GM18907 (cell line): ENCODE data around the gene ATOH8.

ENCODE experiments used
- ATAC-seq: cut with Tn5 transposase; IDR thresholded peaks from one replicate; pipeline ENCODE4 v1.9.1; 2021; ENCODE audit warnings: mild to moderate bottlenecking, moderate library complexity; ENCODE audit not compliant: unreplicated experiment

Gene ATOH8

DNA sequence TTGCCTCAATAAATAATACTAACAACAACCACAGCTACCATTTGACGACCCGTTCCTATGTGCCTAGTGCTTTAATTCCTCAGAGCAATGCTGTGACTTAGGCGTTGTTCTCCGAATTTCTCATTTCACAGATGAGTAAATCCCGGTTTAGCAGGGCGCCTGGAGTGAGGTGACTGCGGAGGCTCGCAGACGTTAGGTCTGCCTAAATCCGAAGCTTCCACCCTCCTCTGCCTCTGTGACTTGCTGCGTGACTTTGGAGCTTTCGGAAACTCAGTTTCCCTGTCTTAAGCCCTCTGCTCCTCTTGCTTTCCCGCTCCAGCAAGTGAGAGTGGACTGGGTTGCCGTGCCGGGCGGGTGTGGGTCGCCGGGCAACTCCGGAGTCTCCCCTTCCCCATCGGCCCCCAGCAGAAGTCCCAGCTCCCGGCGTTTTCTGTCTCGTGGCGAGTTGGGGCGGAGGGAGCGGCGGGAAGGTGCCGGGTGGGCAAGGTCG is 711 bp upstream of the ATOH8 start:
- no peak for ATAC-seq

DNA sequence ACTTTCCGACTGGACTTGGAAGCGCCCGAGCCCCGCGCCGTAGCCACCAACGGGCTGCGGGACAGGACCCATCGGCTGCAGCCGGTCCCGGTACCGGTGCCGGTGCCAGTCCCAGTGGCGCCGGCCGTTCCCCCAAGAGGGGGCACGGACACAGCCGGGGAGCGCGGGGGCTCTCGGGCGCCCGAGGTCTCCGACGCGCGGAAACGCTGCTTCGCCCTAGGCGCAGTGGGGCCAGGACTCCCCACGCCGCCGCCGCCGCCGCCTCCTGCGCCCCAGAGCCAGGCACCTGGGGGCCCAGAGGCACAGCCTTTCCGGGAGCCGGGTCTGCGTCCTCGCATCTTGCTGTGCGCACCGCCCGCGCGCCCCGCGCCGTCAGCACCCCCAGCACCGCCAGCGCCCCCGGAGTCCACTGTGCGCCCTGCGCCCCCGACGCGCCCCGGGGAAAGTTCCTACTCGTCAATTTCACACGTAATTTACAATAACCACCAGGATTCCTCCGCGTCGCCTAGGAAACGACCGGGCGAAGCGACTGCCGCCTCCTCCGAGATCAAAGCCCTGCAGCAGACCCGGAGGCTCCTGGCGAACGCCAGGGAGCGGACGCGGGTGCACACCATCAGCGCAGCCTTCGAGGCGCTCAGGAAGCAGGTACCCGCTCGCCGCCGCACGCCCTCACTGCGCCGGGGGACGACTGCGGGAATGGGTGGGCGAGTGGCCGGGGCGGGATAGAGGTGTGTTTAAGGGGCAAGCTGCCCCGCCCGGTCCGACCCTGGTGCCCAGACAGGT is 713 bp downstream of the ATOH8 start:
- ATAC-seq, result no peak

DNA sequence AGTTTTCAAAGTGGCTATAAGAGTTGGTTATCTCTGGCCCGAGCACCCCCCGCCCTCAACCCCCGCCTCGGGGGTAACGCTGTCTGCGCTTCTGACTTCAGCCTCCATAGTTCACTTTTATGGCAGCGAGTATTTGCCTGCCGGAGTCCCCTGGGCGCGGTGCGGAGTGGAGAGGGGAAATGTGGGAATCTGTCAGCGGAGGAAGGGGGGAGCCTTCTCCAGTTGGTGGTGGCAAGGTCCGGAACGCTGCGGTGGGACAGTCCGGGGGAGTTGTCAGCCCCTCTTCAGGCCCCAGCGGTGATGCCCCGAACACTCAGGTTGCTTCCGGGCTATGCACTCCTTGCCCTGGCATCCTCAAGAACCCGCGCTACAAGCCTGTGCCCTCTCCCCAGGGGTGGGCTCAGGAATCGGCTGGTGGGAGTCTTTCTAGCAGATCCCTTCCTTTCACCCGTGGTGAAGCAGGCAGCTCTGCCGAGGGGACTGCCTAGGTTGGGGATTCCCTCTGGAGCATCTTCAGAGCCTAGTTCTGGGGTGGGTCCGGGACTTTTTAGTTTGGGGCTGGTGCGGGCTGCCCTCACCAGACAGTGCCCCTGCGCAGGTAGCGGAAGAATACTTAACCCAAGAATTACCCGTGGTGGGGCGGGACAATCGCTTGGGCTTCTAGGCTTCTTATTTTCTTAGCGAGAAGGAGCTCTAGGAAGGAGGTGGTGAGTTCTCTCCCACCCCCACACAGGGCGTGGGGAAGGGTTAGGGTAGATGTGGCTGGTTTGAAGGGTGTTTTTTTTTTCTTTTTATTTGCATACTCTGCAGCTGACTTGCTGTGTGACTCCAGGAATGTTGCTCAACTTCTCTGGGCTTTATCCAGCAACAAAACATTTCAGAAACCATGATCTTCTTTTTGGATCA is 1.6 kb downstream of the ATOH8 start:
- no peak for ATAC-seq

DNA sequence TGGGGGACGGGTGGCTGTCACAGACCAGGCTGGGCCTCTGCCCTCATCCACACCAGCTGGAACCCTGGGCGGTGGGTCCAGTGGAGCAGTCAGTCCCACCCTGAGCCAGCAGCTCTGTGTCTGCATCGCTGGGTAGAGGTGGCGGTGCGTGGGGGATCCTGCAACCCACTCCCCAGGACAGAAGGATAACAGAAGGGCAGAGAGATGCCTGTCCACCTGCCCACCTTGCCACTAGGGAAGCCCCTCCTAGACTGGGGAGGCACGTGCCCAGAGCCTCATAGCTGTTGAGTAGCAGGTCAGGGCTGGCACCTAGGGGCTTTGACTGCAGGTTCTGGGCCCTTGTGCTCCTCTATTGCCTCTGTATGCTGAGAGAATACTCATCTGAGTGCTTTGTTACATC is 2.4 kb downstream of the ATOH8 start:
- ATAC-seq, result no peak

DNA sequence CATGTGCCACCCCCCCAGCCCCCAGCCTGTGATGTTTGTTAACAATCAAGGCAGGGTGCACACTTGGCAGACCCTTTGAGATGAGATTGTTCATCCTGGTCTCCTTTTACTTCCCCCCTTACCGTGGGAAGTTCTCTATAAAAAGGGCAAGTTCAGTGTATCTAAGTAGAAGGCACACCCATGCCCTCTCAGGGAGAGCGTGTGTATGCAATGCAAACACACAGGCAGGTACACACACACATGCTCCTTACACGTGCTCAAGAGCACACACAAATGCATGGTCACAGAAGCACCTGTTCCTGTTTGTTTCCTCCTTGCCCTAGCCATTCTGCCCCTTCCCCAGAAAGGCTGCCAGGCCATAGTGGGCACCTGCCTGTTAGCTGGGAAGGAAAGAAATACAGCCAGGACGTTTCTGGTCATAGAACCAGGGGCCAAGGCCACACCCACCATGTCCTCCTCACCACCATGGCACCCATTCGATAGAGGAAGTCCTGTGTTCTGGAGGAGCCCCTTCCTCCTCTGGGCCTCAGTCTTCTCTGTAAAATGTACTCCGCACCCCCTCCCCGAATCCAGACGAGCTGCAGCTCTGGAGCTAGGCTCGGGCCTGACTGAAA is 3.1 kb downstream of the ATOH8 start:
- no peak for ATAC-seq

DNA sequence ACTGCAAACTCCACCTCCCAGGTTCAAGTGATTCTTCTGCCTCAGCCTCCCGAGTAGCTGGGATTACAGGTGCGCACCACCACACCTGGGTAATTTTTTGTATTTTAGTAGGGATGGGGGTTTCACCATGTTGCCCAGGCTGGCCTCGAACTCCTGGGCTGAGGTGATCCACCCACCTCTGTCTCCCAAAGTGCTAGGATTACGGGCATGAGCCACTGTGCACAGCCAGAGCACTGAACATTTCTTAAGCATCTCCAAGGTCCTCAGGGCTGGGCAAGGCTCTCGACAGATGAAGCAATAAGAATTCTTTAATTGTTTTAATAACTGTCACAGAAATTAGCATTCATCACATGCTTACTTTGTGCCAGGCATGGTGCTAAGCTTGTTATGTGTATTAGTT is 4.1 kb downstream of the ATOH8 start:
- no peak for ATAC-seq

DNA sequence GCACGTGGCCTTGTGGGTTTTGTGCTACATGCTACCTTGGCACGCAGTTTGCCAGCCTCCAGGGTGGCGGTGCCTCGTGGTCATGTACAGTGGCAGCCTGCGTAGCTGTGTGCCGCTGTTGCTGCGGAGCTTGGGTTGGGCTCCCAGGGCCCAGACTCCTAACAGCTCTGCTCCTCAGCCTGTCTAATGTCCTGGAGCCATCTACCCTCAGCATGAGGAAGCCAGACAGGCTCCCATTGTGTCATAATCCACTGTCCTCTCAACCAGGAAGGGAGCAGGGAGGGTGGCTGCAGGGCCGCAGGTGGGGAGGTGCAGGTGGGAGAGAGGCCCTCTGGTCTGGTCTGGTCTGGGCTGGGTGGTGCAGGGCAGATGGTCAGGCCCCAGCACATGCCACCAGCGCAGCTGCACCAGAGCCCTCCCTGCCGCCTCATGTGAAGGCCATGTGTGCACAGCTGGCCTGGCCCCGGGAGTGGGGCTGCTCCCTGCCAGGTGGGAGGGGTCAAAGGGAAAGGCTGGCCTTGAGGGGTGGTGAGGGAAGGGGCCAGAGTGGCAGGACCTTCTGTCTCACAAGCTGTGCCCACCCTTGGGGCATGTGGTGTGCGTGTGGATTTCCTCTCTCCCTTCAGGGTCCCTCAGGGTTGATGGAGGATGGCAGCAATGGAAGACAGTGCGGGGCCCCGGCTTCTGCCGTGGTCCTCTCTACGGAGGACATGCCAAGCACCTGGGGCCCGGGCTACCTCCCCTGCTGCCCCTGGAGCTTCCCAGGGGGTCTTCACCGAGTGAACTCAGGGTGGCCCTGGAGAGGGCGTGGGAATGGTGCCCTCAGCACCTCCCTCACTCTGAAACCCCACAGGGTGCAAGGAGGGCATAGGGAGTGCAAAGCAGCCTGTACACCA is 4.8 kb downstream of the ATOH8 start:
- ATAC-seq, result no peak

DNA sequence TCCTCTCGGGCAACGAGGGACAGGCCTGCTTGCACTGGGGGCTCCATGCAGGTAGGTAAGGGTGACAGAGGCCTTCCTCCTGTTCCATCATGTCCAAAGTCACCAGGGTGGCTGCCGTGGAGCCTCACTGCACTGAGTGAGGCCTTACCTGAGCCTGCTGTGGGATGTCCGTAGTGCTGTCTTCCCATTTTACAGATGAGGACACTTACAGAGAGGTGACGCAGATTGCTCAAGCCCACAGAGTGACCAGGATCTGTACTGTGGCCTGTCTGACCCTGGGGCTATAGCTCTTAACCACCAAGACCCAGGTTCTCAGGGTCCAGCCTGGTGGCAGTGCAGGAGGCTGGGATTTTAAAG is 5.4 kb downstream of the ATOH8 start:
- no peak for ATAC-seq

DNA sequence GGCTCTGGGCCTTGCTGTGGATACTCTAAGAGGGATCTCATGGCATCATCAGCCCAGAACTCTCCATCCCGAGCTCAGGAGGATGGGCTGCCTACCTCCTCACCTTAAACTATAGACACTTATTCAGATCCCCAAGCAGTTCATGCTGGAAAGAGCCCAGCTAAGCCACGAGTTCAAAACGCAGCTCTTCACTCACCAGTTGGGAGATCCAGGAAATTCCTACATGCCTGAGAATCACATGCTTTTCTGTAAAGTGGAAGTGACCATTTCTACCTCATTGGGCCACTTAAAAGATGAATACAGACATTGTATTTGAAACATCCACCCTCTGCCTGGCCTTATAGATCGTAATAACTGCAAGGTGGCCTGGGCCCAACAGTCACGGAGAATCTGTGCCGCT is 6.6 kb downstream of the ATOH8 start:
- no peak for ATAC-seq

DNA sequence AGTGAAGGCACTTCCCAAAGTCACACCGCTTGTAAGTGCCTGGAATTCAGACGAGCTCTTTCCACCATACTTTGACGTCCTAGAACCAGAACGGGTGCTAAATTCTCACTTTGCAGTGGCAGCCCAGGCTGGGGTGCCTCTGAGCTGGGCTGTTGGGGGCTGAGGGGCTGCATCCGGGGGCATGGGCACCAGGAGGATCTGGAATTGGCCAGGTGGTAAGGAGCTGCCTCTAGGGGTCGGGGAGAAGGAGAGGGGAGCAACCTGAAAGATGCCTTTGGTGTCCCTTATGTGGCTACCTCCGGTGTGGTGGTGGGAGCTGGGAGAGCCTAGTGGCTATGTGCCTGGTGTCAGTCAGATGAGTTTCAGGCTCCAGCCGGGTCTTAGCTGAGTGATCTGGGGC is 7.1 kb downstream of the ATOH8 start:
- no peak for ATAC-seq

DNA sequence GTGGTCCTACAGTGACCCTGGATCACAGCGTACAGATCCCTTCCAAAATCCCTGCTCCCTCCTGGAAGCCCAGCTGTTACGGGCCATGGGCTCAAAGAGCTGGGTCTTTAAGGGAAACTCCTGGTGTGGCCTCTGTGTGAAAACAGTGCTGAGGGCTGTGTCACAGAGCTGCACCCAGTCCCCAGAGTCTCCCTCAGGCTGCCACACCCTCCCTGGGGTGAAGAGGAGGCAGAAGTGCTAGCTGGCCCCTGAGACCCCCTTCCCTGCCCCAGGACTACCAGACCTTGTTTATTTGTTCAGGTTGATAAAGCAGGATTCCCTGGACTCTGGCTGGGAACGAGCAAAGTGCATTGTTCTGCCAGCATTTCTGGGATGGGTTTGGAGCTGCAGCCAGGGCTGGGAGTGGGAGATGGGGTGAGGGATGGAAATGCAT is 7.7 kb downstream of the ATOH8 start:
- ATAC-seq, result no peak

DNA sequence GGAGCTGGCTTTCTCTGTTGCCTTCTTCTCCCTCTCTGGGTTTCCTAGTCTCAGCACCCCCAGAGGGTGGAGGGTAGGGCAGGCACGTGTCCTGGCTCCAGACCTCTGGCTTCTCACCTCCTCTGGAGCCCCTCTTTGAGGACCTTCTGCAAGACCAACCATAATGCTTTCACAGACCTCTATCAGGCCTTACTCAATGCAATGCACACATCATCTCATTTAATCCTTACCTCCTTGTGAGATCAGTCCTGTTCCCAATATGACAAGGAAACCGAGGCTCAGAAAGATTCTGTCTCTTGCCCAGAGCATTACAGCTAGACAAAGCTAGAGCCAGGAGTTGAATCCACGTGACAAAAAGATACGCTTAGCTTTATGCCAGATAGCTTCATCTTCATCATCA is 8.2 kb downstream of the ATOH8 start:
- ATAC-seq, result no peak

DNA sequence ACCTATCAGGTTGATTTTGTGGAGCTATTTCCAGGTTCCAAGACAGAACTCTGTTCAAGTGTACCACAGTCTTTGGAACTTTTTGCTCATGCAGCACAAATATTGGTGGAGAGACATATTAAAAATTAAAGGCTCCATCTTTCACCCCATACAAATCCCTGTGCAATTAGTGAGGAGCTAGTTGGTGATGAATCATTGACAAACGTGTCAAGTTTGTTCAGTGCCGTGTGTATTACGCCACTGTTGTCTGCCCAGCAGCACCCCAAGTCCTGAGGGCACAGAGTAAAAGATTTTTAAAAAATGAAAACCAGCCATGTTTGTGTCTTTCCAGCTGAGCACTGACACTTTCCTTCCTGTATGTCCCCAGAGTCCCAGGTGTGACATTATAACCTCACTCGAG is 9.3 kb downstream of the ATOH8 start:
- no peak for ATAC-seq

DNA sequence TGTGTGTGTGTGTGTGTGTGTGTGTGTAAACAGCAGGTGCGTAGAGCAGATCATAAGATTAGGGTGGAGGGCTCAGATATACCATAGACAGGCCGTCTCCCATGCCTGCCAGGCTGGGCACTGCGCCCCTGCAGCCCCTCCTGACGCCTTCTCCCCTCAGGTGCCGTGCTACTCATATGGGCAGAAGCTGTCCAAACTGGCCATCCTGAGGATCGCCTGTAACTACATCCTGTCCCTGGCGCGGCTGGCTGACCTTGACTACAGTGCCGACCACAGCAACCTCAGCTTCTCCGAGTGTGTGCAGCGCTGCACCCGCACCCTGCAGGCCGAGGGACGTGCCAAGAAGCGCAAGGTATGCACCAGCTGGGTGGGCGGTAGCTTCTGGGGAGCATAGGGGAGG is 10.0 kb downstream of the ATOH8 start:
- no peak for ATAC-seq

DNA sequence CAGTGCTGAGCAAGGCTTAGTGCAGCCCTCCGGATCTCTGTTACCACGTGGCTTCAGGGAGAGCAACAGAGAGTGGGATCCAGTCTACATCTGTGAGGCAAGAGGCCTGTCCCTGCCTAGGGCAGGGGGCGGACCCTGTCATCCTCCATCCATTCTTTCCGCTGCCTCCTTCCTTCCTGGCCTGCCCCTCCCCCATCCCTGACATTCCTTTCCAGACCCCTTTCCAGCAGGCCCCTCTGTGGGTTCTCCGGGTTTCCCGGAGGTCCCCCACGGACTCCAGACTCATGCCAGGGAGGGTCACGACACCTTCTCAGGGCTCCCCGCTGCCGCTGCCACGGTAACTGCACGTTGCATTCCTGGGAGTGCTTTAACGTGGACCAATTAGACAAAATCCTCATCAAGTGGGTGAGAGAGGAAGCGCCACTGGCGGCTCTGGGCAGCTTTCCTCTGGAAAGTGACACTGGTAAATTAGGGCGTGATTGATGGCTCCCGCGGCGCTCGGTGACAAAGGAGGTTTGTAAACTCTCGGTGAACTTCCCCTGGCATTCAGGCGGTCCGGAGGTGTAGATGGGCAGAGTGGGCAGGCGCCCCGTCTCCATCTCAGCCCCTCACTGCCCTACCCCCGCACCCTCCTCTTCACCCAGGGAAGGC is 11.4 kb downstream of the ATOH8 start:
- ATAC-seq, result no peak

DNA sequence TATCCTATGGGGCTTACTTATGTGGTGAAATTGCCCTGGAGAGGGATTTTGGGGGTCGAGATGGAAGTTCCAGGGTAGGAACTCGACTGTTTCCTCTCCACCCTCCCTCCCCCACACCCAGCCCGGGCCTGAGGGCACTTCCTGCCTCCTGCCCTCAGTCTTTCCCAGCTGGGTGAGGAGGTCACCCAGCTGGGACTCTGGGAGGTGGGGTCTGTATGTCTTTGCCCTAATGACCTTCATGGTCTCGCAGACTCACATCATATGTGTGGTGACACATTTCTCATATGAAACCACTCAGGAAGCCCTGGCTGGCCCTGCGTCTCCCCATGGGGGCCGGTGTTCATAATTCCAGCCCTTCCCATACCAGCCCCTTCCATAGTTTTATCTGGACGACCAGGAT is 12.4 kb downstream of the ATOH8 start:
- no peak for ATAC-seq

DNA sequence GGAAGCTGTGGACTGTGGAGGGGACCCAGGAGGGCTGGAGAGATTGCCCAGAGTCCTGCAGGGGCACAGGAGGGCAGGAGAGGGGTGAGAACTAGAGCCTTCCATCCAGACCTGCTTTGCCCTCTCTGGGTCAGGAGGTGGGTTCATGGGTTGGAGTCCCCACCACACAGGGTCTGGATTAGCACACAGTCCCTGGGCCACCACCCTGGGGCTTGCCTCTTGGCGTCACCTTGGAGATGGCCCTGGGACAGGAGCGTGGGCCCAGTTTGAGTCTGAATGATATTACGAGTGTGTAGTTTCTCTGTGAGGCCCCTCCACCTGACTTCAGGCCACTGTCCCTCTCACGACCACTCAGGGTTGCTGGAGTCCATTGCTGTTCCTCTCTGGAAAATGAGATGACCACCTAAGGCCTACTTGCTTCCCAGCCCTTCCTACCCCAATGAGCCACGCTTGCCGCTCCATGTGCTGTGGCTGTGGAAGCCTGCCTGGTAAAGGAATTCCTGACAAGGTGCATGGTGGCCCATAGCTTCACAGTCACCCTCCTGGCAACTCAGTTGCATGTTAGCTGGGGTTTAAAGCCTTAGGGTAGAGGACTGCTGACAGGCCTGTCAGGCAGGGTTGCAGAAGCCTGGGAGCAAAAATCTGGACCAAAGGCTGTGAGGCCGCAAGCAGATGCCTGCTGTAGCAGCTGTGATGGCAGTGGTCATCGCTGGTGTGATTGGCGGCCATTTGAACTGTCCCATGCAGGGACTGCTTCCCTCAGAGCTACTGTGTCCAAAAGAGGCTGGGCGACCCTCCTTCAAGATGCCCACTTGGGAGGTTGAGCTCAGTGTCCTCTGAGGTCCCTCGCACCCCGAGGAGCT is 14.2 kb downstream of the ATOH8 start:
- no peak for ATAC-seq

DNA sequence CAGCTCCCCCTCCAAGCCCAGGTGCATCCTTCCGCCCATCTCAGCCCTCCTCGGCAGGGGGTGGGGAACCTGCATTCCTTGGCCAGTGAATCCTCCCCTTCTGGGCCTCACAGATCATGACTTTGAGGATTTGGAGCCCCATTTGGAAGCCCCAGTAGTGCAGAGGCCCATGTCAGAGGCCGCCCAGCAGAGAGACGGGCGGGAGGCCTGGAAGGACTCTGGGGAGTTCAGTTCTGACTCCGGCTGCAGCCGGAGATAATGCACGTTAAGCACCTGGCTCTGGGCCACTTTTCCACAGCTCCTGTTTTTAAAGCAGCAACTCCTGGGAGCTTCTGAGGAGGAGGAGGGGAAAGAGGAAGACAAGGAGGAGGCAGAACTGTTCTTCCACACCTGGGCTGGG is 14.9 kb downstream of the ATOH8 start:
- no peak for ATAC-seq
